HG03442 (cell line): ENCODE measurements around the gene SZT2.
A peak's percentile ranks its signal among the peaks of the same experiment; 100 is the strongest.
"Not testable (repeated sequence)": the region's sequence is repeated elsewhere in the genome, so short reads cannot be mapped to it uniquely, and the experiment has no call there.

Source experiments
- ATAC-seq: cut with Tn5 transposase; IDR thresholded peaks from one replicate; pipeline ENCODE4 v1.9.1; 2021; ENCODE audit warnings: mild to moderate bottlenecking, moderate library complexity; ENCODE audit not compliant: unreplicated experiment

Gene SZT2

GRCh38 chr1:43360616-43361015 lies 29.1 kb upstream of the SZT2 start:
- no peak for ATAC-seq

GRCh38 chr1:43363283-43363934 lies 26.3 kb upstream of the SZT2 start:
- ATAC-seq, result no peak

- ATAC-seq, result no peak
Measured at GRCh38 chr1:43363935-43364525, 25.7 kb upstream of the SZT2 start.

- ATAC-seq, result no peak
Measured at GRCh38 chr1:43365678-43366077, 24.0 kb upstream of the SZT2 start.

GRCh38 chr1:43366179-43366578 lies 23.5 kb upstream of the SZT2 start:
- no peak for ATAC-seq

GRCh38 chr1:43366601-43367025 lies 23.1 kb upstream of the SZT2 start:
- ATAC-seq, result no peak

GRCh38 chr1:43367026-43367903 lies 22.4 kb upstream of the SZT2 start:
- peak; percentile 40 for ATAC-seq

GRCh38 chr1:43367904-43368645 lies 21.6 kb upstream of the SZT2 start, which contains the start of gene ELOVL1:
Gene ELOVL1 (minus strand): TSS chr1:43368011. CDS start chr1:43365609, 2,402 bp downstream.
- ATAC-seq, result peak; percentile 67

GRCh38 chr1:43368646-43369020 lies 21.1 kb upstream of the SZT2 start:
- no peak for ATAC-seq

- ATAC-seq, result not testable (repeated sequence)
Measured at GRCh38 chr1:43369779-43370178, 19.9 kb upstream of the SZT2 start.

- ATAC-seq, result no peak
Measured at GRCh38 chr1:43370564-43370963, 19.1 kb upstream of the SZT2 start.

- ATAC-seq, result no peak
Measured at GRCh38 chr1:43372172-43372571, 17.5 kb upstream of the SZT2 start.

GRCh38 chr1:43373066-43373940 lies 16.4 kb upstream of the SZT2 start:
- no peak for ATAC-seq

GRCh38 chr1:43376723-43377235 lies 12.9 kb upstream of the SZT2 start:
- ATAC-seq, result no peak

- no peak for ATAC-seq
Measured at GRCh38 chr1:43377831-43378230, 11.9 kb upstream of the SZT2 start.

GRCh38 chr1:43379476-43379875 lies 10.2 kb upstream of the SZT2 start:
- ATAC-seq, result no peak

GRCh38 chr1:43381612-43382011 lies 8.1 kb upstream of the SZT2 start:
- no peak for ATAC-seq

- ATAC-seq, result no peak
Measured at GRCh38 chr1:43382027-43382779, 7.5 kb upstream of the SZT2 start.

- no peak for ATAC-seq
Measured at GRCh38 chr1:43383449-43383848, 6.2 kb upstream of the SZT2 start.
